Measurements from ENCODE around the gene CCDC174.

DNA sequence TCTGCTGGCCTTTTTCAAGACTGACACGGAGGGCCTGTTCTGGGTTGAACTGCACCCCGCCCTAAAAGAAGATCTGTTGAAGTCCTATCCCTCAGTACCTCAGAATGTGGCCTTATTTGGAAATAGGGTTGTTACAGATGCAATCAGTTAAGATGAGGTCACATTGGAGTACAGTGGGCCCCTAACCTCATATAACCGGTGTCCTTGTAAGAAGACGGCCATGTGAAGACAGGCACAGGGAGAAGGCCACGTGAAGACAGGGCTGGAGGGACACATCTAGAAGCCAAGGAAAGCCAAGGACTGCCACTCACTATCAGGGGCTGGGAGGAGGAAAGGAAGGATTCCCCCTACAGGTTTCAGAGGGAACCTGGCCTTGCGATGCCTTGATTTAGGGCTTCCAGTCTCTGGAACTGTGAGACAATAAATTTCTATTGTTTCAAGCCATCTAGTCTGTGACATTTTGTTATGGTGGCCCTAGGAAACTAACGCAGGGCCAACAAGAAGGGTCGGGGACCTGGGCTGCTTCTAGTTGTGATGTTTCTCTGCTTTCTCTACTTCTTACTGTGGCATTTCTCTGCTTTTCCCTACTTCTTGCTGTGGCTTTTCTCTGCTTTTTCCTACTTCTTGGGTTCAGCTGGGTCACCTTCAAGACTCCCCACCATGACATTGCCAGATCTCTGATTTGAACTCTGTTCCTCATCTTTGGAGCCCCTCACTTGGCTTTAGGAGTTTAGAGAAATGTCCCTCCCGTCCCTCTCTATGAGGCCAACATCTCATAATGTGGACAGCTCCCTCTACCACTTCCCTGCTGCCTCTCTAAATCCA lies 4.8 kb upstream of the CCDC174 start:
- TF ChIP-seq, protein P1, sequence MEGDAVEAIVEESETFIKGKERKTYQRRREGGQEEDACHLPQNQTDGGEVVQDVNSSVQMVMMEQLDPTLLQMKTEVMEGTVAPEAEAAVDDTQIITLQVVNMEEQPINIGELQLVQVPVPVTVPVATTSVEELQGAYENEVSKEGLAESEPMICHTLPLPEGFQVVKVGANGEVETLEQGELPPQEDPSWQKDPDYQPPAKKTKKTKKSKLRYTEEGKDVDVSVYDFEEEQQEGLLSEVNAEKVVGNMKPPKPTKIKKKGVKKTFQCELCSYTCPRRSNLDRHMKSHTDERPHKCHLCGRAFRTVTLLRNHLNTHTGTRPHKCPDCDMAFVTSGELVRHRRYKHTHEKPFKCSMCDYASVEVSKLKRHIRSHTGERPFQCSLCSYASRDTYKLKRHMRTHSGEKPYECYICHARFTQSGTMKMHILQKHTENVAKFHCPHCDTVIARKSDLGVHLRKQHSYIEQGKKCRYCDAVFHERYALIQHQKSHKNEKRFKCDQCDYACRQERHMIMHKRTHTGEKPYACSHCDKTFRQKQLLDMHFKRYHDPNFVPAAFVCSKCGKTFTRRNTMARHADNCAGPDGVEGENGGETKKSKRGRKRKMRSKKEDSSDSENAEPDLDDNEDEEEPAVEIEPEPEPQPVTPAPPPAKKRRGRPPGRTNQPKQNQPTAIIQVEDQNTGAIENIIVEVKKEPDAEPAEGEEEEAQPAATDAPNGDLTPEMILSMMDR (IDR thresholded peaks at IDR 0.05) = no peak
- no peak for TF ChIP-seq EZH2 (IDR thresholded peaks at IDR 0.05; ENCODE audit: borderline replicate concordance, insufficient read depth, low read depth, low read length, poor library complexity, severe bottlenecking)

Measured in B cell (primary cell).